Esophagus squamous epithelium (tissue), 4 donors: ENCODE data around the gene AGO1.

Experiments used
- CTCF ChIP-seq, 6 experiments: fragments of 450-650 bp in 4 of 6; fragments of 200-600 bp in 2 of 6; sonication (generic) in 2 of 6; IDR thresholded peaks; one replicate each; pipeline ENCODE4 v1.5.1; 2016 to 2019; ENCODE audit warnings: antibody characterized with exemption in 6 of 6, mild to moderate bottlenecking in 4 of 6, moderate library complexity in 4 of 6
- POLR2A ChIP-seq, 4 donors: fragments of 450-650 bp; IDR thresholded peaks; one replicate each; pipeline ENCODE4 v1.6.1; 2017; ENCODE audit warnings: antibody characterized with exemption in 4 of 4, mild to moderate bottlenecking in 4 of 4, moderate library complexity in 3 of 4

- TF ChIP-seq CTCF (IDR thresholded peaks at IDR 0.05), result no peak
- no peak for TF ChIP-seq POLR2A (IDR thresholded peaks at IDR 0.05)
These were observed 49.2 kb downstream of the AGO1 start for GRCh38 chr1:35932158-35932636.
